GM12801 (cell line): Measurements from ENCODE around the gene CIB4.

Experiments used
- CTCF ChIP-seq: IDR thresholded peaks from one replicate; pipeline ENCODE4 v1.5.1; 2011; ENCODE audit warnings: control low read depth; ENCODE audit not compliant: insufficient read length; ENCODE audit errors: extremely low read depth

Gene CIB4

GRCh38 chr2:26563686-26564085 is 77.5 kb downstream of the CIB4 start:
- no peak for TF ChIP-seq CTCF

GRCh38 chr2:26562811-26563645 is 78.1 kb downstream of the CIB4 start:
- TF ChIP-seq CTCF = no peak

GRCh38 chr2:26561918-26562810 is 79.0 kb downstream of the CIB4 start:
- no peak for TF ChIP-seq CTCF

GRCh38 chr2:26561376-26561775 is 79.8 kb downstream of the CIB4 start:
- TF ChIP-seq CTCF = no peak

- no peak for TF ChIP-seq CTCF
Measured at GRCh38 chr2:26560892-26561291, 80.3 kb downstream of the CIB4 start.

- no peak for TF ChIP-seq CTCF
Measured at GRCh38 chr2:26559556-26559955, 81.6 kb downstream of the CIB4 start.

- TF ChIP-seq CTCF = no peak
Measured at GRCh38 chr2:26559044-26559405, 82.1 kb downstream of the CIB4 start.
